HG03354 (cell line): Measurements from ENCODE around the gene UPK2.
A peak's percentile ranks its signal among the peaks of the same experiment; 100 is the strongest.

ENCODE experiments used
- ATAC-seq: cut with Tn5 transposase; IDR thresholded peaks from one replicate; pipeline ENCODE4 v1.9.1; 2021; ENCODE audit warnings: mild to moderate bottlenecking; ENCODE audit not compliant: unreplicated experiment, poor library complexity, severe bottlenecking

The UPK2 gene

DNA sequence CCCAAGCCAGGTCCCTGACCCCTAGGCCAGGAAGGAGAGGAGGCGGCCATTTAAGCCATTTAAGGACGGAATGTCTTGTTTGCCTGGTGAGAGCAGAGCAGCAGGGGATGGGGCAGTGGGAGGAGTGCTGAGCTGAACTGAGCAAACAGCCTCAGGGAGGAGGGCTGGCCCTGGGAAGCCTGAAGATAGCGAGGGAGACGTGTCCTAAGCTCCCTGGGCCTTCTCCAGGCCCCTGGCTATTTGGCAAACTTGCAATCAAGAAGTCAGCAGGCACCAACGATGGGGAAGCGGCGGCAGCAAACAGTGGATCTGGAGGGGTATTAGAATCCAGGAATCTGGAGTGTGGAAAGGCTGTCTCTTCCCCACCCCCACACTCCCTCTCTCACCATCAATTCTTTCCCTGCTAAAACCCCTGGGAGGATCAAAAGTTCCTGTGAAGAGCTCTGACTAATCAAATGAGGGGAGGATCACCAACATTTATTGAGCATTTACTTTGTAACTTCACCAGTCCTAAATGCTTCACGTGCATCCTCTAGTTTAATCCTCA lies 39.2 kb upstream of the UPK2 start:
- ATAC-seq: no peak

GRCh38 chr11:118917481-118918127 lies 38.5 kb upstream of the UPK2 start:
- ATAC-seq: no peak

- ATAC-seq: no peak
Measured at GRCh38 chr11:118918128-118918685, 37.9 kb upstream of the UPK2 start.

DNA sequence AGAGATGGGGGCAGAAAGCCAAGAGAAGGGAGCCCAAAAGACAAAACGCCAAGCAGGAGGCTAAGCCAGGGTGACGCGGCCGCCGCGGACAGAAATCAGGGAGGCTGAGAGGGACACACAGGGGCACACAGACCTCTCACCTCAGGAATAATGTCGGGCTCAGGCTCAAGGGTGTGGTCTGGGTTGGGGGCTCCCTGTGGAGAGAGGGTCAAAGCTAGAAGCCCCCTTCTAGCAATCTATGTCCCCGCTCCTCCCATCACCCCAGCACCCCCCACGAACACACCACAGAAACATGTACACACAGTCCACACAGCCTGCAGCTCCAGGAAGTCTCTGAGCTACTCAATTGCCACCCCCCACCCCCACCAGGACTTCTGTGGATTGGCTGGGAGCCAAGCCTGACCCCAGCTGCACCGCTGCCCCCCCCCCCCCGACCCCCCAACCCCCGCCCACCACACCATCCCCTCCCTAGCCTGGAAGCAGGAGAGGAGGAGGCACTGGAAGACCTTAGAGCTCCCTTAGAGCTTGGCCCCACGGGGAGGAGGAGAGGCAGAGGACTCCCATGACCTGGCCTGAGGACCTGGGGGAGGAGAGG lies 37.3 kb upstream of the UPK2 start:
- no peak for ATAC-seq

GRCh38 chr11:118921121-118921928 lies 34.8 kb upstream of the UPK2 start:
- no peak for ATAC-seq

- ATAC-seq: no peak
Measured at GRCh38 chr11:118921929-118922744, 34.0 kb upstream of the UPK2 start.

GRCh38 chr11:118922745-118923627 lies 33.1 kb upstream of the UPK2 start:
- no peak for ATAC-seq

DNA sequence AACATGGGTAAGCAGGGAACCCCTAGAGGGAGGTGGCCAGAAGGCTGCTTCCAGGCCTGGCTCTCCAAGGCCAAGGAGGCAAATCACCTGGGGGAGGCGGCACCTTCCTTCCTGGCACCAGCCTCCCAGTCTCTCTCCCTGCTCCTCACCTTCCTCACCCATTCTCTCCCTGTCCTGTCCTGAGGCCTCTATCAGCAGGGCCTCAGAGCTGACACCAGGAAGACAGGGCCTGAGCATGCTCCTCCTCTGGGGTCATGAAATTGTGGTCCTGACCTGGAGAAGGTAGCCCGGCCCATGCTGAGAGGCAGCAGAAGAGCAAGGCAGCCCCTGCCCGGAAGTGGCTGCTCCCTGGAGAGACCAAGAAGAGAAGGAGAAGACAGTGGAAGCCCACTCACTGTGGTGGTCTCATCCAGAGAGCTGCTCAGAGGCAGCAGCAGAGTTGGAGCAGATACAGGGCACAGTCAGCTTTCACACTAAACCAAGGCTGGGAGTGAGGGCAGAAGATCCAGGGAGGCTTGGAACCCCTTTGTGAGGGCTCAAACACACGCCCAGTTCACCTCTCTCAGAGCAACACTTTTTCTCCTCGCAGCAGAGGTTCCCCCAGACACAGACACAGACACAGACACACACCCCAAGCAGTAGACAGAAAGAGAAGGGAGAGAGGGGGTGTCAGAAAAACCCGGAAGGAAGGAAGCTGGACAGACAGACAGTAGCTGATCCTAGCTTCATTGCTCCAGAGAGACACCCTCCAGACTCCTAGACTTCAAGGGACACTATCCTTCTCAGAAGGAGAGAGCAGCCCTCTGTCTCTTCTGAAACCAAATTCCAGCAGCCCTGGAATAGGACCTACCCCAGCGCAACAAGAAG lies 32.1 kb upstream of the UPK2 start:
- no peak for ATAC-seq

DNA sequence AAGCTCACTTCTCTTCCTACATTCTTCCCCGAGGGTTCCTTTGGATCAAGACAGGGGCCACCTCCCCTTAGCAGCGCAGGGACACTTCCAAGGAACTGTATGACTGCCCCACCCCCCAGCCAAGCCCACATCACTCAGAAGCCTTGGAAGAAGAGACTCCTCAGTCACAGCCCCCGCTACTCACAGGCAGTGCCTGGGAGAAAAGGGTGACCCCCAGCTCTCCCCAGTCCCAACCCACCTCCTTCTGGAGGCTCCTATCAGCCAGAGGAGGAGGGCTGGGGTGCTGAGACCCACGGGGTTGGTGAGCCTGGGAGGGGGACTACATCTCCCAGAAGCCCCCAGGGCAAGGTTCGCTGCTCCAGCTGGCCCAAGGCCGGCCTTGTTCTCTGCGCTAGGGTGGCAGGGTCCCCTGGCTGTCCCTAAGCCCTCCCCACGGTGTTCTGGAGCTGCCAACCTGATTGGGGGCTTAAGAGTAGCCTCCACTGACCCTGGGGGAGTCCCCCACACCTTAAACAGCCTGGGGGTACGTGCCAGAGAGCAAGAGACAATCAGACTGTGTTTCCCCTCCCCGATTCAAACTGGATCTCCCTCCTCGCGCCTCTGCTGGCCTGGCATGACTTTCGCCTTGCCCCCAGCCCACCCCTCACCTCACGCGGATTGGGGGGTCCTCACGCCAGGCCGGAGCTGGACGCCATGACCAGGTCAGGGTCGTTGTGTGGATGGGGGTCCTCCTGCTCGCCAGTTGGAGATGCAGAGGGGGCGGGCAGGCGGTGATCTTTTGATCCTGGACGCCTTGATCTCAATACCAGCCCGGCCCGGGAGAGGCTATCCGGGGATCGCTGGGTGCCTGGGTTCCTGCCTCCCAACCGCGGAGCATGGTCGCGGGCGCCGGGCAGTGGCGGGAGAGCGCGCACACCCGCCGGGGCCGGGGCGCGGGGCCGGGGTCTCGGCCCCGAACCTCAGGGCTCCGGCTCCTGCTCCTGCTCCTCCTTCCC lies 31.2 kb upstream of the UPK2 start:
- no peak for ATAC-seq

- ATAC-seq: no peak
Measured at GRCh38 chr11:118927554-118928100, 28.5 kb upstream of the UPK2 start.

GRCh38 chr11:118928101-118928869 lies 27.8 kb upstream of the UPK2 start:
- peak; percentile 44 for ATAC-seq

GRCh38 chr11:118928870-118929500 lies 27.1 kb upstream of the UPK2 start:
- ATAC-seq: peak; percentile 0

GRCh38 chr11:118929501-118930093 lies 26.5 kb upstream of the UPK2 start:
- no peak for ATAC-seq

- no peak for ATAC-seq
Measured at GRCh38 chr11:118930094-118930712, 25.9 kb upstream of the UPK2 start.
